ENCODE results near the gene POPDC2. TPM values are rescaled to one million over a fixed set of nuclear protein-coding genes. Genes with fewer than 3 reads are reported as not detected.
A peak's percentile ranks its signal among the peaks of the same experiment; 100 is the strongest.

Gene POPDC2
- total RNA-seq, 1 donor from 2014 or later: 1.2 TPM

- Mint-ChIP-seq H3K4me3 (no peak overlapping the region), H3K36me3 (ENCODE audit: low read depth) (no peaks in the 10 kb centered on the region), H3K9me3 (no peaks in the 10 kb centered on the region), H3K4me1 (ENCODE audit: low read depth) (no peaks in the 10 kb centered on the region), H3K27ac (no peak overlapping the region), H3K27me3 (ENCODE audit: insufficient read depth) (peaks cover 20% of the 10 kb centered on the region)
- intact Hi-C loops (cut with micrococcal nuclease): no loop called here
- DNase-seq (ENCODE audit: low spot score): no peak
Observed at GRCh38 chr3:119611664-119612063, 48.7 kb downstream of the POPDC2 start.

GRCh38 chr3:119609301-119609700 is 51.1 kb downstream of the POPDC2 start:
- Mint-ChIP-seq H3K9me3 (no peaks in the 10 kb centered on the region), H3K27ac (no peak overlapping the region), H3K27me3 (ENCODE audit: insufficient read depth) (peaks cover 19% of the 10 kb centered on the region), H3K36me3 (ENCODE audit: low read depth) (no peaks in the 10 kb centered on the region), H3K4me1 (ENCODE audit: low read depth) (no peaks in the 10 kb centered on the region), H3K4me3 (no peak overlapping the region)
- no peak for DNase-seq (ENCODE audit: low spot score)
- intact Hi-C loops (cut with micrococcal nuclease): no loop called here

DNA sequence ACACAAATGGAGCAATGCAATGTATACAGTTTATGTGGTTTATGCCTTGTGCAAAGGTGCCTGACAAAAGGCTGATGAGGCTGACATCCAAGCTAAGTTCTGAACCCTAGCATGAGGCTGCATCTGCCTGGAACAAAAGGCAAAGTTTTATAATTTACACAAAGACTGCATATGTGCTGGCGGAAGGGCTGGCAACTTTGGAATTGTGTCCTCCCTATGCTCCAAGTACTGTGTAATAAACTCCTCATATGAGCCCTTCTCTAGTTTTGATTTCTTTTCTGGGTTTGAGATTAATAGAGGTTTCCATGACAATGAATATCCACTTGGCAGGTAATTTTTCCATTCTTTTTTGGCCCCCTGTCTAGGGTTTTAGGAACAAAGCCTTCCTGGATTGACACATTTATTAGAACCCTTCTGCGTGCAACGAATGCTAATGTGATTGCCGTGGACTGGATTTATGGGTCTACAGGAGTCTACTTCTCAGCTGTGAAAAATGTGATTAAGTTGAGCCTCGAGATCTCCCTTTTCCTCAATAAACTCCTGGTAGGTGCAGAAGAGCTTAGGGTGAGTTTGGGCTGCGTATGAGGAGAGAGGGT is 51.9 kb downstream of the POPDC2 start:
- DNase-seq (ENCODE audit: low spot score): no peak
- Mint-ChIP-seq H3K36me3 (ENCODE audit: low read depth) (no peaks in the 10 kb centered on the region), H3K4me1 (ENCODE audit: low read depth) (no peaks in the 10 kb centered on the region), H3K27ac (no peak overlapping the region), H3K9me3 (no peaks in the 10 kb centered on the region), H3K4me3 (no peak overlapping the region), H3K27me3 (ENCODE audit: insufficient read depth) (peaks cover 19% of the 10 kb centered on the region)
- intact Hi-C loops (cut with micrococcal nuclease): no loop called here

- H3K9me3 Mint-ChIP-seq: no peaks in the 10 kb centered on the region
- H3K4me3 Mint-ChIP-seq: no peak overlapping the region
- DNase-seq (ENCODE audit: low spot score): no peak
- intact Hi-C loops (cut with micrococcal nuclease): loop anchor here (2.0 kb wide), 1 partner anchor 34 kb away; no protein-coding TSS in a partner anchor
- H3K27me3 Mint-ChIP-seq (ENCODE audit: insufficient read depth): peaks cover 10% of the 10 kb centered on the region
- H3K36me3 Mint-ChIP-seq (ENCODE audit: low read depth): no peaks in the 10 kb centered on the region
- H3K27ac Mint-ChIP-seq: no peak overlapping the region
- peaks cover 15% of the 10 kb centered on the region for H3K4me1 Mint-ChIP-seq (ENCODE audit: low read depth)
Observed at GRCh38 chr3:119604878-119605277, 55.5 kb downstream of the POPDC2 start.

DNA sequence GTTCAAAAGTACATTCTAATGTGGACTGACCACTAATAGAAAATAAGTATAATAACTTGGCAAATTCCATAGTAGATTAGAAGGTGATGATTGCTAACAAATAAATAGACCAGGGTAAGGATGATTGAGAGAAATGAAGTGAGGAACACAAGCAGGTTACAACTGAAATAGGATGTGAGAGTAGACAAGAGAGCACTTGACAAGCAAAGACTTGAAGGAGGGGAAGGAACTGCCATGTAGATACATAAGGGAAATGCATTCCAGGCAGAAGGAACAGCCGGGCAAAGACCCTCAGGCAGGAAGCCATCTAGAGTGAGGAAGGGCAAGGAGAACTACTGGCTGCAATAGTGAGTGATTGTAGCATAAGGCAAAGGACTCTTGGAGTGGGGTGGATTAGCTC is 57.7 kb downstream of the POPDC2 start:
- H3K27ac Mint-ChIP-seq: no peak overlapping the region
- intact Hi-C loops (cut with micrococcal nuclease): no loop called here
- no peaks in the 10 kb centered on the region for H3K9me3 Mint-ChIP-seq
- no peaks in the 10 kb centered on the region for H3K27me3 Mint-ChIP-seq (ENCODE audit: insufficient read depth)
- DNase-seq (ENCODE audit: low spot score): no peak
- no peak overlapping the region for H3K4me3 Mint-ChIP-seq
- H3K36me3 Mint-ChIP-seq (ENCODE audit: low read depth): no peaks in the 10 kb centered on the region
- H3K4me1 Mint-ChIP-seq (ENCODE audit: low read depth): peaks cover 27% of the 10 kb centered on the region

GRCh38 chr3:119601154-119601553 is 59.2 kb downstream of the POPDC2 start:
- Mint-ChIP-seq H3K27ac (peak overlapping the region; percentile 61), H3K9me3 (no peaks in the 10 kb centered on the region), H3K4me3 (no peak overlapping the region), H3K4me1 (ENCODE audit: low read depth) (peaks cover 36% of the 10 kb centered on the region), H3K36me3 (ENCODE audit: low read depth) (no peaks in the 10 kb centered on the region), H3K27me3 (ENCODE audit: insufficient read depth) (no peaks in the 10 kb centered on the region)
- no peak for DNase-seq (ENCODE audit: low spot score)
- intact Hi-C loops (cut with micrococcal nuclease): loop anchor here (2.0 kb wide), 1 partner anchor 76 kb away; the partner anchor contains the start of gene COX17

- DNase-seq (ENCODE audit: low spot score): no peak
- Mint-ChIP-seq H3K36me3 (ENCODE audit: low read depth) (no peaks in the 10 kb centered on the region), H3K4me3 (no peak overlapping the region), H3K9me3 (no peaks in the 10 kb centered on the region), H3K27ac (peak overlapping the region; percentile 61), H3K27me3 (ENCODE audit: insufficient read depth) (no peaks in the 10 kb centered on the region), H3K4me1 (ENCODE audit: low read depth) (peaks cover 41% of the 10 kb centered on the region)
- intact Hi-C loops (cut with micrococcal nuclease): loop anchor here (2.0 kb wide), 1 partner anchor 76 kb away; the partner anchor contains the start of gene COX17
Observed at GRCh38 chr3:119600732-119601131, 59.7 kb downstream of the POPDC2 start.

DNA sequence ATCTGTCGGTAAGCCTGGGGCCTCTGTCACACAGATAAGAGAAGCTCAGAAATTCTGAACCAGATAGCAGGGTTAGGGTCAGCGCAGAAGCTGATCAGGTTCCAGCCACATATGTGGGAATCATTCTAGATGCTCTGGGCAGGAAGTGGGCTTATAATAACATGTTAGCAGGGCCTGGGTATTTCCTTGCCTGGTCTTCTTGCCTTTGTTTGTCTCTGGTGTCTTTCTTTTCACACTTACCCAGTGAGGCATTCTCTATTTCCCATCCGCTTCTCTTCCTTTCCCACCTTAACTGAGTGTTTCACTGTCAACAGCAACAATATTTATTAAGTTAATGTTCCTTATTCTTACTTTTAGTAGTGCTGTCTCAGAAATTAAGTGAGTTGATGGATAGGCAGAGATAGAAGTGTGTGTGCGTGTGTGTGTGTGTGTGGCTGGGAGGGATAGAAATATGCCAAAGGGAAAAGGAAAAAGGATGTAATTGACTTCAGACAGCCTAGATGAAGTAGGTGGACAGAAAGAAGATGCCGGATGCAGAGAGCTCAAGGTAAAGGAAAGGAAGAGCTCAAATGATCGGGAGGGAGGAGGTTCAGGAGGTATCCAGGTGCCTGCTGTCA is 60.7 kb downstream of the POPDC2 start:
- Mint-ChIP-seq H3K4me3 (no peak overlapping the region), H3K9me3 (no peaks in the 10 kb centered on the region), H3K4me1 (ENCODE audit: low read depth) (peaks cover 41% of the 10 kb centered on the region), H3K27ac (peak overlapping the region; percentile 7), H3K27me3 (ENCODE audit: insufficient read depth) (no peaks in the 10 kb centered on the region), H3K36me3 (ENCODE audit: low read depth) (no peaks in the 10 kb centered on the region)
- DNase-seq (ENCODE audit: low spot score): no peak
- intact Hi-C loops (cut with micrococcal nuclease): loop anchor here (2.0 kb wide), 2 partner anchors 19 to 77 kb away; partner anchors contain the start of gene COX17

DNA sequence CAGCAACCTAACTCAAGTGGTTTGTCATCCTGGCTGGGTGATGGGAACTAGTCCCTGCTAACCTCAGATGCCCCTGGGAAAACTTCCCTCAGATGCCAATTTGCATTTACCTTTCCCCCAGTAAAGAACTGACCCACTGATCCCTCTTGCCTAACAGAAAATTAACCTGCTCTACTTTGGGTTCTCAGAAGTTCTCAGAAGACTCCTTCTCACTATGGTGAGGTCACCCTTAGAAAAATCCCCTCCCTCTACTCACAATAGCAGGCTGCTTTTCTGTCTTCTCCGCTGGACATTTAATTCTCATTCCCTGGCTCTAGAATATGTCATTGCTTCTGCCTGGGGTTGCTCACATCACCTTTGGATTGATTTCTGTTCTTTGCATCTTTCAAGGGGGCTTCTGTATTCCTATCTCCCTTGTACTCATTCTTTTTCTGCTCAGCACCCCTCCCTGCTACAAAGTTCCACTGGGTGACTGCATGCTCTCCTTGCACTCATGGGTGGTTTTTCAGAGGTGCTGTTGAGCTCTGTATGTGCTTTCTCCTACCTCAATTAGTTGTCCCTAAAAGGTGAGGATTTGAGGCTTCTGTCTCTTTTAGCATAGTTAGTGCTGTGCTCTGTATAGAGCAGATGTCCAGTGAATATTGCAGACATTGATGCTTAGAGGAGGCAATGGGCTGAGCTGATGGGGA is 61.8 kb downstream of the POPDC2 start:
- Mint-ChIP-seq H3K27ac (peak overlapping the region; percentile 11), H3K27me3 (ENCODE audit: insufficient read depth) (no peaks in the 10 kb centered on the region), H3K36me3 (ENCODE audit: low read depth) (no peaks in the 10 kb centered on the region), H3K9me3 (no peaks in the 10 kb centered on the region), H3K4me1 (ENCODE audit: low read depth) (peaks cover 41% of the 10 kb centered on the region), H3K4me3 (no peak overlapping the region)
- intact Hi-C loops (cut with micrococcal nuclease): loop anchor here (2.0 kb wide), 1 partner anchor 18 kb away; no protein-coding TSS in a partner anchor
- no peak for DNase-seq (ENCODE audit: low spot score)

DNA sequence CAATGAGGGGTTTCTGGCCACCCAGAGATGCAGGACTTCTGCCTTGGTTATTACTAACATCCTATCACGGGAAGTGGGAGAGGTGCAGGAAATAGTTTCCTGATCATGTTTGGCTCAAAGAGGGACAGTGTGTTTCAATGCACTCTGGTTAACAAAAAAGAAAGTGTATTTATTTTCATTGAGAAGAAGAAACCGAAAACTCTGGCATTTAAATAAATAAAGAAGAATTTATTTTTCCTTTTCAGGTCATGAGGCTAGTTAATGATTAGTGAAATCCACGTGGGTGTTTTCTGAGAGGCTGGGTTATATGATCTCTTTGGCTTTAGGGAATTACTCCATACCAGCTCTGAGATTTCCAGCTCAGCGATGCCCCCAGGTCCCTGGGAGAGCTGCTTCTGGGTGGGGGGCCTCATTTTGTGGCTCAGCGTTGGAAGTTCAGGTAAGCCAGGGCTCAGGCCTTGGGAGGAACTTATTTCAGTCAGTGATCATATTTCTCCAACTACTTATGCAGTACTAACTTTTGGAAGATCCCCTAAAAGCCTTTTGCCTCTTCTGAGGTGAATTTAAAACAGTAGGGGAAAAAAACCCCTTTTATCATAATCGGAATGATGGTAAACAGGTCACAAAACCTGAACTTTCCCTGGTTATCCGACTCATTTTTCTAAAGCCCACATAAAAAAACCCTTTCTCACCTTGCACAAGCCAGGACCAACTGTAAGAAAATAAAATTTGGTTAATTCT is 62.7 kb downstream of the POPDC2 start, which contains the start of gene PLA1A:
Gene PLA1A (plus strand): TSS at position 338 of the 741 bp plus-strand sequence. CDS start 29 bp downstream, at position 367.
- peak within 1 kb of the TSS; percentile 11 for H3K27ac Mint-ChIP-seq
- no peaks in the 10 kb centered on the region for H3K9me3 Mint-ChIP-seq
- H3K36me3 Mint-ChIP-seq (ENCODE audit: low read depth): no peaks in the 10 kb centered on the region
- no peaks in the 10 kb centered on the region for H3K27me3 Mint-ChIP-seq (ENCODE audit: insufficient read depth)
- peaks cover 41% of the 10 kb centered on the region for H3K4me1 Mint-ChIP-seq (ENCODE audit: low read depth)
- no peak within 1 kb of the TSS for H3K4me3 Mint-ChIP-seq
- intact Hi-C loops (cut with micrococcal nuclease): loop anchor here (2.0 kb wide), 1 partner anchor 17 kb away; no protein-coding TSS in a partner anchor
- DNase-seq (ENCODE audit: low spot score): no peak

DNA sequence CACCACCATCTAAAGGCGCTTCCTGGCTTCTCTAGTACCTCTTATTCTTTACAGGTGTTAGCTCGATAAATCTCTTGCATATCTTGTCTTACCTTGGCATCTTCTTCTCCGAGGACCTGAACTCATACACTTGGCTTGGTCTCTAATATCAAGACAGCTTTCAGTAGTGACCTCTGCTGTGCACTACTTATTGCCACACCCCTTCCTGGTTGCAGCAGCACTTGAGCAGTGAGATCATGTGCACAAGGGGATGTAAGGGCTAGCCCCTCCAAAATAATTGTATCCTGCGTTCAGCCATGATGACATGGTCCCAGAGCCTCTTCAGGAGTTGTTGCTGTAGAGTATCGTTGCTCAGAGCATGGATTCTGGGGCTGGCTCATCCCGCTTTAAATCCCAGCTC is 64.0 kb downstream of the POPDC2 start:
- no peak for DNase-seq (ENCODE audit: low spot score)
- Mint-ChIP-seq H3K9me3 (no peaks in the 10 kb centered on the region), H3K4me3 (no peak overlapping the region), H3K27ac (peak overlapping the region; percentile 8), H3K27me3 (ENCODE audit: insufficient read depth) (no peaks in the 10 kb centered on the region), H3K36me3 (ENCODE audit: low read depth) (no peaks in the 10 kb centered on the region), H3K4me1 (ENCODE audit: low read depth) (peaks cover 39% of the 10 kb centered on the region)
- intact Hi-C loops (cut with micrococcal nuclease): no loop called here

GRCh38 chr3:119595639-119596334 is 64.6 kb downstream of the POPDC2 start:
- Mint-ChIP-seq H3K27me3 (ENCODE audit: insufficient read depth) (no peaks in the 10 kb centered on the region), H3K36me3 (ENCODE audit: low read depth) (no peaks in the 10 kb centered on the region), H3K9me3 (no peaks in the 10 kb centered on the region), H3K4me1 (ENCODE audit: low read depth) (peaks cover 34% of the 10 kb centered on the region), H3K27ac (no peak overlapping the region), H3K4me3 (no peak overlapping the region)
- DNase-seq (ENCODE audit: low spot score): no peak
- intact Hi-C loops (cut with micrococcal nuclease): no loop called here

All from activated T-helper 1 cell treated with anti-CD3 and anti-CD28 coated beads, Interleukin-12 subunit alpha, Interleukin-12 subunit beta, Interleukin-2, Interleukin-4 antibody, amounts not matched to agents 30 ng/mL and 10 ng/mL and 1 ng/mL, durations not matched to agents 14 hours and 24 hours and 36 hours (primary cell).